Measurements from ENCODE around the gene ISLR2.
A peak's percentile ranks its signal among the peaks of the same experiment; 100 is the strongest.

ISLR2 gene

GRCh38 chr15:74136814-74137536 is 6.6 kb downstream of the ISLR2 start:
- H2AK5ac ChIP-seq (ENCODE audit: low read length), result no peak overlapping the region
- H3K4ac ChIP-seq (ENCODE audit: low read depth, low read length), result no peak overlapping the region
- no peaks in the 10 kb centered on the region for H3K79me2 ChIP-seq (ENCODE audit: control insufficient read depth, insufficient read depth, low read length, poor library complexity)
- H2BK120ac ChIP-seq (ENCODE audit: insufficient read depth, low read length, poor library complexity), result no peak overlapping the region
- no peak overlapping the region for H3K23ac ChIP-seq (ENCODE audit: low read length)
- no peaks in the 10 kb centered on the region for H3K36me3 ChIP-seq (ENCODE audit: control insufficient read depth in 1 of 2, insufficient read depth in 2 of 2, low read length in 2 of 2)
- H3K18ac ChIP-seq (ENCODE audit: low read length), result no peak overlapping the region
- no peak overlapping the region for H2BK12ac ChIP-seq (ENCODE audit: low read length)
- H3K27me3 ChIP-seq (ENCODE audit: insufficient read depth, low read length), result peaks cover 46% of the 10 kb centered on the region
- H4K8ac ChIP-seq (ENCODE audit: low read depth, low read length), result peak overlapping the region; percentile 3
- no peaks in the 10 kb centered on the region for H3K79me1 ChIP-seq (ENCODE audit: low read length)
- H3K14ac ChIP-seq (ENCODE audit: low read length), result no peak overlapping the region
- peaks cover 6 to 14% of the 10 kb centered on the region in 2 experiments for H3K4me1 ChIP-seq (ENCODE audit: control insufficient read depth in 1 of 2, insufficient read depth in 2 of 2, low read length in 2 of 2)
- no peak overlapping the region for H4K91ac ChIP-seq (ENCODE audit: low read depth, low read length)
- DNase-seq, result no peak
- no peak overlapping the region for H3K27ac ChIP-seq (ENCODE audit: low read depth, low read length)
- H2AFZ ChIP-seq (ENCODE audit: insufficient read depth, low read length, poor library complexity), result no peak overlapping the region
- no peak overlapping the region for H3K9ac ChIP-seq (ENCODE audit: low read length)
- no CpG with 5 or more reads among the region's 18 CpGs for WGBS (ENCODE audit: extremely low coverage, insufficient coverage, insufficient read length)
- peaks cover 25% of the 10 kb centered on the region for H3K9me3 ChIP-seq (ENCODE audit: insufficient read depth, low read depth, low read length)
- H2BK5ac ChIP-seq (ENCODE audit: low read depth, low read length, poor library complexity), result no peak overlapping the region
- H3K4me3 ChIP-seq (ENCODE audit: low read depth, low read length), result no peak overlapping the region
- H3K4me2 ChIP-seq (ENCODE audit: low read length), result peak overlapping the region; percentile 63
- no peak overlapping the region for H4K12ac ChIP-seq (ENCODE audit: low read depth, low read length)

DNA sequence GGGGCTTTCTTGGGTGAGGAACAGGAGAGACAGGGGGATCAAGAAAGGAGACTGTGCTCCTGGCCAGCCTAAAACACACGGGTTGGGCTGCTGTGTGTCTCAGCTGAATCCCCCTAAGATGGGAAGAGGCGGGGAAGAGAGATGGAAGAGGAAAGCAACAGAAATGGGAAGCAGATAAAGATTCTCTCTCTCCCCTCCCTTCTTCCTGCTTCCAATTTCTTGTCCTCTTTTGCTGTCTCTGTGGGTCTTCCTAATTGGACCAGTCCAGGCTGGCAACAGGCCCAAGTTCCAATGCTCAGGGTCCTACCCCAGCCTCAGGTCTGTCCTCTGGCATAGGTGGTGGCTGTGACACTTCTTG is 7.1 kb downstream of the ISLR2 start:
- WGBS (ENCODE audit: extremely low coverage, insufficient coverage, insufficient read length), result no CpG with 5 or more reads among the region's 2 CpGs
- no peak overlapping the region for H4K12ac ChIP-seq (ENCODE audit: low read depth, low read length)
- H3K36me3 ChIP-seq (ENCODE audit: control insufficient read depth in 1 of 2, insufficient read depth in 2 of 2, low read length in 2 of 2), result no peaks in the 10 kb centered on the region

DNA sequence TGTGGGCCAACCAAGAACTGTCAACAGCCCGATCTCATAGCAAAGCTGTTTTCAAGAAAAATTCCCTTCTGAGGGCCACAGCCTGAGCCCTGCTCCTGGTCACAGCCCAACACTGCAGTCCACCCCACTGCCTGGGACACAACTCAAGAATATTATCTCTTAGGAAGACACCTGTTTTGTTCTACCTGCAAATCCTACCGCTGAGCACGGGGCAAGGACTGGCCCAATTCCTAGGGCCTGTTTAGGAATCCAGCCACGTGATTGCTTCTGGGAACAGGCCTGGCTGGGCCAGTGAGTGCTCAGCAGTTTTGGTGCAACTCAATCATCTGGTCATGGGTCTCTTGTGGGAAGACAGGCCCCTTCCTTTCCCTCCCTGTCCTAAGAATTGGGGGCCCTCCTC is 8.3 kb downstream of the ISLR2 start:
- DNase-seq, result no peak
- H3K27me3 ChIP-seq (ENCODE audit: insufficient read depth, low read length), result peaks cover 29% of the 10 kb centered on the region
- no CpG with 5 or more reads among the region's 4 CpGs for WGBS (ENCODE audit: extremely low coverage, insufficient coverage, insufficient read length)

More for the DNA sequence above, 7.1 kb downstream of the ISLR2 start:
- Histone ChIP-seq H2BK5ac (ENCODE audit: low read depth, low read length, poor library complexity) (no peak overlapping the region), H2BK120ac (ENCODE audit: insufficient read depth, low read length, poor library complexity) (no peak overlapping the region), H4K91ac (ENCODE audit: low read depth, low read length) (no peak overlapping the region), H3K79me1 (ENCODE audit: low read length) (no peaks in the 10 kb centered on the region), H3K9me3 (ENCODE audit: insufficient read depth, low read depth, low read length) (peaks cover 22% of the 10 kb centered on the region), H3K9ac (ENCODE audit: low read length) (no peak overlapping the region), H3K4ac (ENCODE audit: low read depth, low read length) (no peak overlapping the region), H3K18ac (ENCODE audit: low read length) (no peak overlapping the region), H2AK5ac (ENCODE audit: low read length) (no peak overlapping the region), H3K4me2 (ENCODE audit: low read length) (no peak overlapping the region), H3K14ac (ENCODE audit: low read length) (no peak overlapping the region), H3K27me3 (ENCODE audit: insufficient read depth, low read length) (peaks cover 40% of the 10 kb centered on the region), H3K4me3 (ENCODE audit: low read depth, low read length) (no peak overlapping the region), H2BK12ac (ENCODE audit: low read length) (no peak overlapping the region), H3K79me2 (ENCODE audit: control insufficient read depth, insufficient read depth, low read length, poor library complexity) (no peaks in the 10 kb centered on the region), H3K27ac (ENCODE audit: low read depth, low read length) (no peak overlapping the region), H3K4me1 (ENCODE audit: control insufficient read depth in 1 of 2, insufficient read depth in 2 of 2, low read length in 2 of 2) (peaks cover 6 to 14% of the 10 kb centered on the region in 2 experiments), H3K23ac (ENCODE audit: low read length) (no peak overlapping the region), H4K8ac (ENCODE audit: low read depth, low read length) (no peak overlapping the region), H2AFZ (ENCODE audit: insufficient read depth, low read length, poor library complexity) (no peak overlapping the region)
- no peak for DNase-seq

DNA sequence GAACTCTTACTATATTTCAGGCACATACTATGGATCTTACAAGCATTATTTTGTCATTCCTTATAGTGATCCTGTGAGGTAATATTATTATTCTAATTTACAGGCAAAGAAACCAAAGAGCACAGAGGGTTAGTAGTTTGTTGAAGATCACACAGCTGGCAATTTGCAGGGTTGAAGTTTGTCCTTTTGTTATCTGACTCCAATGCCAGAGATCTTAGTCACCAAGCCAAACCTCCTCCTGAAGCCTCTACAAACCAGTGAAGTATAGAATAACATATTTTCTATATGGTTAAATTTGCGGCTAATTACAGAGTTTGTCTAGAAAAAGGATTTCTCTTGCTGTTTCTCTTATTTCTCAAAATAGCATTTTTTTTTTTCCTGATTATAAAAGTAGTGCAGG is 11.2 kb downstream of the ISLR2 start:
- Histone ChIP-seq H2AFZ (ENCODE audit: insufficient read depth, low read length, poor library complexity) (no peak overlapping the region), H3K79me1 (ENCODE audit: low read length) (no peaks in the 10 kb centered on the region), H4K91ac (ENCODE audit: low read depth, low read length) (no peak overlapping the region), H3K4me1 (ENCODE audit: control insufficient read depth in 1 of 2, insufficient read depth in 2 of 2, low read length in 2 of 2) (peaks cover 3 to 4% of the 10 kb centered on the region in 2 experiments), H3K27me3 (ENCODE audit: insufficient read depth, low read length) (peaks cover 9% of the 10 kb centered on the region), H3K4me3 (ENCODE audit: low read depth, low read length) (no peak overlapping the region), H3K23ac (ENCODE audit: low read length) (no peak overlapping the region), H3K36me3 (ENCODE audit: control insufficient read depth in 1 of 2, insufficient read depth in 2 of 2, low read length in 2 of 2) (no peaks in the 10 kb centered on the region), H2BK5ac (ENCODE audit: low read depth, low read length, poor library complexity) (no peak overlapping the region), H3K9ac (ENCODE audit: low read length) (no peak overlapping the region), H4K12ac (ENCODE audit: low read depth, low read length) (no peak overlapping the region), H3K4ac (ENCODE audit: low read depth, low read length) (no peak overlapping the region), H4K8ac (ENCODE audit: low read depth, low read length) (no peak overlapping the region), H2AK5ac (ENCODE audit: low read length) (no peak overlapping the region), H3K9me3 (ENCODE audit: insufficient read depth, low read depth, low read length) (peaks cover 3% of the 10 kb centered on the region), H3K79me2 (ENCODE audit: control insufficient read depth, insufficient read depth, low read length, poor library complexity) (no peaks in the 10 kb centered on the region), H3K27ac (ENCODE audit: low read depth, low read length) (no peak overlapping the region), H2BK12ac (ENCODE audit: low read length) (no peak overlapping the region), H3K18ac (ENCODE audit: low read length) (no peak overlapping the region), H3K14ac (ENCODE audit: low read length) (no peak overlapping the region), H3K4me2 (ENCODE audit: low read length) (no peak overlapping the region), H2BK120ac (ENCODE audit: insufficient read depth, low read length, poor library complexity) (no peak overlapping the region)
- DNase-seq, result no peak
- WGBS (ENCODE audit: extremely low coverage, insufficient coverage, insufficient read length), result no CpG with 5 or more reads among the region's 1 CpG

More for the DNA sequence above, 8.3 kb downstream of the ISLR2 start:
- Histone ChIP-seq H4K8ac (ENCODE audit: low read depth, low read length) (no peak overlapping the region), H3K4me1 (ENCODE audit: control insufficient read depth in 1 of 2, insufficient read depth in 2 of 2, low read length in 2 of 2) (peaks cover 6 to 14% of the 10 kb centered on the region in 2 experiments), H3K9me3 (ENCODE audit: insufficient read depth, low read depth, low read length) (peaks cover 11% of the 10 kb centered on the region), H3K23ac (ENCODE audit: low read length) (no peak overlapping the region), H2AFZ (ENCODE audit: insufficient read depth, low read length, poor library complexity) (no peak overlapping the region), H3K27ac (ENCODE audit: low read depth, low read length) (no peak overlapping the region), H3K79me2 (ENCODE audit: control insufficient read depth, insufficient read depth, low read length, poor library complexity) (no peaks in the 10 kb centered on the region), H3K36me3 (ENCODE audit: control insufficient read depth in 1 of 2, insufficient read depth in 2 of 2, low read length in 2 of 2) (no peaks in the 10 kb centered on the region), H2AK5ac (ENCODE audit: low read length) (no peak overlapping the region), H3K4ac (ENCODE audit: low read depth, low read length) (no peak overlapping the region), H3K9ac (ENCODE audit: low read length) (no peak overlapping the region), H4K91ac (ENCODE audit: low read depth, low read length) (no peak overlapping the region), H3K18ac (ENCODE audit: low read length) (no peak overlapping the region), H4K12ac (ENCODE audit: low read depth, low read length) (no peak overlapping the region), H3K79me1 (ENCODE audit: low read length) (no peaks in the 10 kb centered on the region), H3K4me3 (ENCODE audit: low read depth, low read length) (no peak overlapping the region), H2BK5ac (ENCODE audit: low read depth, low read length, poor library complexity) (no peak overlapping the region), H2BK12ac (ENCODE audit: low read length) (peak overlapping the region; percentile 13), H3K14ac (ENCODE audit: low read length) (no peak overlapping the region), H2BK120ac (ENCODE audit: insufficient read depth, low read length, poor library complexity) (no peak overlapping the region), H3K4me2 (ENCODE audit: low read length) (no peak overlapping the region)
